Tongue (tissue), 2 donors: Measurements from ENCODE around the gene GJE1. TPM values are rescaled to one million over a fixed set of nuclear protein-coding genes. Genes with fewer than 3 reads are reported as not detected.

ENCODE experiments used
- DNase-seq: peaks from one replicate; pipeline ENCODE4 v3.0.0-alpha.2; 2015
- total RNA-seq: library from RNA; depleted of rRNA; stranded (reverse); fragments of >200 nt; gene quantifications from one replicate; pipeline ENCODE4 v1.2.3, GENCODE V29; 2014

Gene GJE1
- total RNA-seq, 1 donor from 2014 or later = not detected

- no peak for DNase-seq
Measured at GRCh38 chr6:142165227-142165626, 32.5 kb downstream of the GJE1 start.

GRCh38 chr6:142167071-142167470 lies 34.3 kb downstream of the GJE1 start:
- DNase-seq = no peak

GRCh38 chr6:142167486-142167885 lies 34.8 kb downstream of the GJE1 start:
- DNase-seq = no peak

GRCh38 chr6:142171351-142171750 lies 38.6 kb downstream of the GJE1 start:
- DNase-seq = no peak

GRCh38 chr6:142172758-142173157 lies 40.0 kb downstream of the GJE1 start:
- DNase-seq = no peak

DNA sequence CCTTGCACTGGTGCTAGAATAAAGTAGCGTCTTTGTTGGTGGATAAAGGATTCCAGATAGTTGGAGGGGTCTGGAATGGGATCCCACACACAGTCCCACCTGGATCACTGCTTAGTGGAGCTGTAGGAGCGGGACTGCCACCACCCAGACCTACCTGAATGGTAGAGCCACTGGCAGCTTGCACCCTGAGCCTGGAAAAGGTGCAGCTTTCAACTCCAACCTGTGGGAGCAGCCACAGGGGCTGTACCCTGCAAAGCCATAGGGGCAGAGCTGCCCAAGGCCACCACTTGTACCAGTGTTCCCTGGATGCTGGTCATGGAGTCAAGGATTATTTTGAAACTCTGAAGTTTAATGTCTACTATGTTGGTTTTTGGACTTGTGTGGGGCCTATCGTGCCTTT lies 41.3 kb downstream of the GJE1 start:
- DNase-seq = no peak

DNA sequence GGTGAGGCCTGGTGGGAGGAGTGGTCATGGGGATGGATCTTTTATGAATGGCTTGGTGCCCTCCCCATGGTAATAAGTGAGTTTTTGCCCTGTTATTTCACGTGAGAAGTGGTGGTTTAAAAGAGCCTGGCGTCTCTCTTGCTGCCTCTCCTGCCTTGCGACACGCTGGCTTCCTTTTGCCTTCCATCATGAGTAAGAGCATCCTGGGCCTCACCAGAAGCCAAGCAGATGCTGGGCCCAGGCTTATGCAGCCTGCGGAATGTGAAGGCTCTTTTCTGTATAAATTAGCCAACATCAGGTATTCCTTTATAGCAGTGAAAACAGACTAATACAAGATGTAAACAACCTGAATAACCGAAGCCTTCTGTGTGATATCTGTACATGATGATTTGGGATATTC lies 42.0 kb downstream of the GJE1 start:
- no peak for DNase-seq

GRCh38 chr6:142178129-142178528 lies 45.4 kb downstream of the GJE1 start:
- no peak for DNase-seq

DNA sequence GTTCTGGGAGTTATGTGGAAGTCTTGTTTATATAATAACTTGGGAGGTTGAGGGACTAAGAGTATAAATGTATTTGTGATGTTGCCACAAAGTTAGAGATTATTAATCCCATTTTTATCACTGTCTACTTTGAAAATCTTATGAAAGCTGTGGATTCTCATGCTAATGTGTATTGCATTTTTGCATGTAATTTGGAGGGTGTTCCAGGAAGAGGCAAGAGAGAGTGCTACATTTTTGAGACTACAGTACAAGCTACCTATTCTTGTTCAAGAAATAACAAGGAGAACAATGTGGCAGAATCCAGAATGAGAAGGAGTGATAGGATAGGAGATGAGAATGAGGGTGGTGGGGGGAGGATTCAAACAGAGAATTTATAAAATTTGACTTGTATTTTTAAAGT lies 49.3 kb downstream of the GJE1 start:
- no peak for DNase-seq

DNA sequence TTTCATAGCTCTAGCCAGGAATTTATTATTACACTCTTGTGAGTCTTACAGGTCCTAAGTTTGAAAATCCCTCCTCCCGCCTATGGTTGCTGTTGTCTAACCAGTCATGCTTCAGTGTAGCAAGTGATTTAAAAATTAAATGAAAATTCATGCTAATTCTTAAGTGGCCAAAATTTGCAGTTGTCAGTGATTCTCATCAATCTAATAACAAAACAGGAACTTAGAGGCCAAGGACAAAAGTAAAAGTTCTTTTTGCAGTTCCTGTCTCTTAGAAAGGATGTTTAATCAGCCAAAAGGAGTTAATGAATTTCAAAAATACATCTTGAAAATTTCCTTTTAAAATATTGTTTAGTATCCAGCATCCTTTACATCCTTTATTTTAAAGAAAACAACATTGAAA lies 50.6 kb downstream of the GJE1 start:
- no peak for DNase-seq

- no peak for DNase-seq
Measured at GRCh38 chr6:142184307-142184706, 51.6 kb downstream of the GJE1 start.

Other genes with a start within 250 kb of the GJE1 start
- gene NMBR, start 14.2 kb downstream of the GJE1 start, total RNA-seq = not detected
- 64.7 TPM for gene VTA1, start 14.3 kb downstream of the GJE1 start, total RNA-seq
- 55.9 TPM for gene ADGRG6, start 169.1 kb downstream of the GJE1 start, total RNA-seq